Dendritic cell treated with granulocyte-macrophage colony-stimulating factor and Interleukin-4, amounts not matched to agents 40 ng/mL and 50 ng/mL, for 4 days (primary cell): ENCODE results near the gene FCRL1.

Experiments used
- H3K27ac Mint-ChIP-seq: one replicate; pipeline ENCODE4 v1.8.0; 2022; ENCODE audit warnings: mild to moderate bottlenecking, mixed read lengths
- H3K27me3 Mint-ChIP-seq: one replicate; pipeline ENCODE4 v1.8.0; 2022; ENCODE audit warnings: mild to moderate bottlenecking, mixed read lengths
- H3K36me3 Mint-ChIP-seq: one replicate; pipeline ENCODE4 v1.8.0; 2022; ENCODE audit warnings: low read depth, mixed read lengths
- H3K4me1 Mint-ChIP-seq: one replicate; pipeline ENCODE4 v1.8.0; 2022; ENCODE audit warnings: low read depth, mixed read lengths
- H3K4me3 Mint-ChIP-seq: one replicate; pipeline ENCODE4 v1.8.0; 2022; ENCODE audit warnings: mild to moderate bottlenecking, moderate library complexity, mixed read lengths
- H3K9me3 Mint-ChIP-seq: one replicate; pipeline ENCODE4 v1.8.0; 2022; ENCODE audit warnings: mixed read lengths
- intact Hi-C: fragments of 100-400 bp; cut with micrococcal nuclease; formaldehyde crosslinking; loops from one replicate; pipeline ENCODE4 v1.15.0; 2022

FCRL1 gene

DNA sequence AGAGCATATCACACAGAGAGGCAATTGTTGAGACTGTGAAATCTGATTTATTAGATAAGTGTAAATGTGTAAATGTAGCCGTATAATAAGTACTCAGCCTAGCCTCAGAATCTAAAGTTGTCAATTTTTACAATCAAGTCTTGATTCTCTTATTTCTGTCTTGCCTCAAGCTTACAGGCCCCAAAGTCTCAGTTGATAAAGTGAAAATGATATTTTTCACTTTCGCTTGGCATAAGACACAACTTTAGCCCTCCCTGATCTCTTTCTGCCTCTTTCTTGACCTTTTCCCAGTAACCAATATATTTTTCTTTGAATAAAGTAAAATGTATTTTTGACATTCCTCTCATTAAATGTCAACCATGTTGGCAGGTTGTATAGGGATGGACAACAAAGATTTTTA is 11.0 kb upstream of the FCRL1 start:
- intact Hi-C loops: no loop called here
- Mint-ChIP-seq H3K9me3 (no peaks in the 10 kb centered on the region), H3K4me3 (no peak overlapping the region), H3K27me3 (peaks cover 30% of the 10 kb centered on the region), H3K27ac (no peak overlapping the region), H3K36me3 (no peaks in the 10 kb centered on the region), H3K4me1 (no peaks in the 10 kb centered on the region)

DNA sequence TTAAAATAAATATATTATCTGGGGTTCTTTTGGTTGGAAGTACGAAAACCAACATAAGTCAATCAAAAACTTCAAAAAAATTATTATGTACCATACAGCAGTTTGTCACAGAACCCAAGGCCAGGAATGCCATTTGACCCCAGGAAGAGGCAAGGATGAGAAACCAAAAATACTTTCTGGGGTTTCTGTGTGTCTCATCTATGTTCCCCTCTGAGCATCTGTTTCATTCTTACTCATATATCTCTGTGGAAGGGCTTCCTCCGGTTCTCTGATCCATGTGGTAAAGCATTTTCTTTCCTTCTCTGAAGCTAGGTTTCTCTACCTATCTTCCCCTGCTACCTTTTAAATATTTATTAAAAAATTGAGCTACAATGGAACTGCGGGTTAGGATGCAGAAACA is 9.8 kb upstream of the FCRL1 start:
- intact Hi-C loops: no loop called here
- H3K4me3 Mint-ChIP-seq: no peak overlapping the region
- no peak overlapping the region for H3K27ac Mint-ChIP-seq
- H3K36me3 Mint-ChIP-seq: no peaks in the 10 kb centered on the region
- H3K9me3 Mint-ChIP-seq: no peaks in the 10 kb centered on the region
- no peaks in the 10 kb centered on the region for H3K4me1 Mint-ChIP-seq
- peaks cover 32% of the 10 kb centered on the region for H3K27me3 Mint-ChIP-seq

DNA sequence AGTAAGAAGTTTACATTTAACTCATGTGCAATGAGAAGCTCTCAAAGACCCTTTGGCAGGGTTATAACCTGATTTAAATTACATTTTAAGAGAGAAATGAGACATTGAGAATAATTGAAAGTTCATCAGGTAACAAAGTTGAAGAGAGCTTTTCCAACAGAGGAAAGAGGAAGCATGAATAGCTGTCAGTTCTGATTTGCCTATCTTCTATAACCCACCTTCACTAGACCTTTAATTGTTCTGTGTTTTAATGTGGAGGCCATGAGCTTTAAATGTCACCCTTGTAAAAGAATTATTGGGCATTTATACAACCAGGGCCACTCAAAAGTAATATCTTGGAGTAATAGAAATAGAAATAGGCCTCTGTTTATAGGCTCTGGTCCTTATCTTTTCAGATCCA is 9.3 kb upstream of the FCRL1 start:
- Mint-ChIP-seq H3K27me3 (peaks cover 28% of the 10 kb centered on the region), H3K27ac (no peak overlapping the region)

DNA sequence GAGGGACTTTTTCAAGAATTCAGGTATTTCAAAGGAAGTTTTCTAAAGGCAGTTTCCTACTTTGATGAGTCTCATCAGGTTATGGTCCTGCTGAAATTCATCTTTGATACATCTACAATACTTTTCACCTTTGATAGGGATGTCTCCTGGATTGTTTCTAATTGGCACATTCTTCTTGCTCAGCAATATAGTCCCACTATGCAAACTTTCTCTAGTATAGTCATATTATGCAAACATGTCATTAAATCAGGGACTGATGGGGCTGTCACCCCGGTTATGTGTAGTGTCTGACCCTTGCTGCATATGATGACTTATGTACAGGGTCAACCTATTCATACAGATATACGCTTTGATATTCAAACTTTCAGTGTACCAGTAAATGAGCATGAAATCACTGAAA is 379 bp upstream of the FCRL1 start:
- intact Hi-C loops: no loop called here
- no peaks in the 10 kb centered on the region for H3K9me3 Mint-ChIP-seq
- no peaks in the 10 kb centered on the region for H3K36me3 Mint-ChIP-seq
- H3K4me1 Mint-ChIP-seq: no peaks in the 10 kb centered on the region
- no peak overlapping the region for H3K27ac Mint-ChIP-seq
- peaks cover 14% of the 10 kb centered on the region for H3K27me3 Mint-ChIP-seq
- no peak overlapping the region for H3K4me3 Mint-ChIP-seq

More for the DNA sequence above, 9.3 kb upstream of the FCRL1 start:
- no peak overlapping the region for H3K4me3 Mint-ChIP-seq
- no peaks in the 10 kb centered on the region for H3K4me1 Mint-ChIP-seq
- H3K9me3 Mint-ChIP-seq: no peaks in the 10 kb centered on the region
- H3K36me3 Mint-ChIP-seq: no peaks in the 10 kb centered on the region
- intact Hi-C loops: no loop called here

DNA sequence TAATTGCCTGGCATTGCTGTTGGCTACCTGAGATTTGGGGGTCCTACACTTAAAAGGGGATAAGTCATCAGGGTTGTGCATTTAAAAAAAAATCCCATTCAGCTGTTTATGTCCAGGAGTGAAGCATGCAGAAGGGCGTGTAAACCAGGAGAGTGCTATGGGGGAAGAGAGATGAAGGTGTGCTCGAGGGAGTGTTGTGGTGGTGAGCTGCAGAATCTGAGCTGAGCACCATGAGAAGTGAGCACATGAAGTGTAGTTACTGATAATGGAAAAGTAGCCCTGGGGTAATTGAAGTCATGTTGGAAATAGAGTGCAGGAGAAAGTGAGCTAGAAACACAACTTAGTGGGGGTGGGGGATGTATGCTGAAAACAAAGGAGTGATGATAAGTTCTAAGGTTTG is 705 bp downstream of the FCRL1 start:
- intact Hi-C loops: no loop called here
- H3K4me1 Mint-ChIP-seq: no peaks in the 10 kb centered on the region
- H3K27ac Mint-ChIP-seq: no peak overlapping the region
- H3K27me3 Mint-ChIP-seq: peaks cover 15% of the 10 kb centered on the region
- peaks cover 5% of the 10 kb centered on the region for H3K9me3 Mint-ChIP-seq
- no peaks in the 10 kb centered on the region for H3K36me3 Mint-ChIP-seq
- H3K4me3 Mint-ChIP-seq: no peak overlapping the region

DNA sequence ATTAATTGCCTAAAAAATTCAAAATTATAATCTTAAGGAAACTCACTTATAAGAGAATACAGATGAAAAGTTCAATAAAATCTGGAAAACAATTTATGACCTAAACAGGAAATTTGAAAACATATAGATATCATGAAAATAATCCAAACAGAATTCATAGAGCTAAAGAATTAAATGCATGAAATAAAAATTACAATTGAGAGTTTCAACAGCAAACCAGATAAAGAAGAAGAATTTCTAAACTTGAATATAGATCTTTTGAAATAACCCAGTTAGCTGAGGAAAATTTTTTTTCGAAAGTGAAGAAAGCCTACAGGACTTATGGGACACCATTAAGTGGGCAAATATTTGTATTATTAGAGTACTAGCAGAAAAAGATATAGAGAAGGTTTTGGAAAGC is 6.7 kb downstream of the FCRL1 start:
- H3K27me3 Mint-ChIP-seq: peaks cover 18% of the 10 kb centered on the region
- intact Hi-C loops: no loop called here
- H3K36me3 Mint-ChIP-seq: no peaks in the 10 kb centered on the region
- H3K27ac Mint-ChIP-seq: no peak overlapping the region
- no peaks in the 10 kb centered on the region for H3K4me1 Mint-ChIP-seq
- no peak overlapping the region for H3K4me3 Mint-ChIP-seq
- peaks cover 28% of the 10 kb centered on the region for H3K9me3 Mint-ChIP-seq

DNA sequence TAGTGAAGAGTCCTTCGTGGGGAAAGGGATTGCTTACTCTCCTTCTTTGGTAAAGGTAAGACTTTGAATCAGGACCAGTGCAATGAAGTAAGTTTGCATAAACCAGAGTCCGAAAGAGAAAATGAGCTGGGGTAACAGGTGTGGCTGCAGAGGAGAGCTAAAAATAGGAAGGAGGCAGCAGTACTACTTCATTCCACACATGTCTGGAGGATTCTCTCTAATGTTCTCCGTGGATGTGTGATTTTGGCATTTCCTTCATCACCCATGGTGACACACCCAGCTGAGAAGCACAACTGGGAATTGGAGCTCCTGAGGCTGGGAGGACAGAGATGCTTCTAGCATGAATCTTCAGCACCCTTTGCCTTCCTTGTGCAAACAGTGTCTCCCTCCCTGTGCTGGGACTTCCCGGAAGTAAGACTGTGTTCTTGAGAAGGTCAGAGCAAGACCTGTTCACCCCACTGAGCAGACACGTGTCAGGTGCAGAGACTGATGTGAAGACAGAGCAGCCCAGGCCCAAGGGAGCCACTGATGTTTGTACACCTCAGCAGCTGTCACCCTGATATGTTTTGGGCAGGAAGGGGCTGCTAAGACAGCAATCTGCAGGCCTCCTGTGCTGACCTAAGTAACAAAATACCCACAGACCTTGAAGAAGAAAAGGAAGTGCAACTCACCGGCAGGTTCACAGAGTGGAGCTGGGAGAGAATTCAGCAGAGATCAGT is 13.3 kb downstream of the FCRL1 start:
- Mint-ChIP-seq H3K4me1 (peaks cover 20% of the 10 kb centered on the region), H3K27ac (no peak overlapping the region), H3K4me3 (no peak overlapping the region), H3K9me3 (no peaks in the 10 kb centered on the region), H3K36me3 (no peaks in the 10 kb centered on the region), H3K27me3 (peaks cover 26% of the 10 kb centered on the region)
- intact Hi-C loops: loop anchor here (5.0 kb wide), 1 partner anchor 51 kb away; no protein-coding TSS in a partner anchor

DNA sequence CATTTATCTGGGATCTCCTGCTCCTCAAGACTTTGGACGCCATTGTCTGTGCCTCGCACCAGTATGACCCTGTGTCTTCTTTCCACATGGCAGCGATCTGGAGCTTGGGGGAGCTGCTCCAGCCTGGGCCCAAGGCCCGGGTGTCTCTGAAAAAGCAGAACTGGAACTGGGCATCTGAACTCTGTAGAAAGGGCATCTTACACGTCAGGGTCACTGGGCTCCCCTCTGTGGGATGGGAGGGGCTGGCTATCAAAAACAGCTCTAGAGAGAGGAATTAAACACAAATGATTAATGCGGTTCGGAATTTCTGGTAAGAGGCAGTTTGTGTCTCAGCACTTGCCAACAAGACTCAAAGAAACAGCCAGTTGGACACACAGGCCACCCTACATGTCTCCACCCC is 16.1 kb downstream of the FCRL1 start:
- no peak overlapping the region for H3K27ac Mint-ChIP-seq
- no peaks in the 10 kb centered on the region for H3K9me3 Mint-ChIP-seq
- peaks cover 20% of the 10 kb centered on the region for H3K4me1 Mint-ChIP-seq
- intact Hi-C loops: no loop called here
- no peaks in the 10 kb centered on the region for H3K36me3 Mint-ChIP-seq
- H3K4me3 Mint-ChIP-seq: no peak overlapping the region
- peaks cover 26% of the 10 kb centered on the region for H3K27me3 Mint-ChIP-seq

DNA sequence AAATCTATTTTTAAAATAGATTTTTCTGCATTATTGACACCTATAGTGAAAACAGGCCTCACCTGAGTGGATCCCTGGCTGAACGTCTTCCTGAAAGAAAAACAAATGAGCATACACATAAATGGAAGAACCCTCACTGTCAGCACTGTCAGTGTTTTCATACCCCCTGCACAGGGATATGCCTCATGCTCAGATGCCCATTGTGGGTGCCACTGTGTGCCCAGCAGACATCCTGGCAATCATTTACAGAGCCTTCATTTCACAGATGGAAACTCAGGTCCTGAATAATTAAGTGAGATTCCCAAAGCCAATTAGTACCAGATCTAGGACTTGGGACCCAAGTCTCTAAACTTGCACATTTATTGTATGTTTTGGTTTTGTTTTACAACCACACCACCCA is 19.9 kb downstream of the FCRL1 start:
- Mint-ChIP-seq H3K27me3 (peaks cover 7% of the 10 kb centered on the region), H3K27ac (no peak overlapping the region), H3K4me1 (peaks cover 12% of the 10 kb centered on the region), H3K4me3 (no peak overlapping the region), H3K9me3 (no peaks in the 10 kb centered on the region), H3K36me3 (no peaks in the 10 kb centered on the region)
- intact Hi-C loops: no loop called here

DNA sequence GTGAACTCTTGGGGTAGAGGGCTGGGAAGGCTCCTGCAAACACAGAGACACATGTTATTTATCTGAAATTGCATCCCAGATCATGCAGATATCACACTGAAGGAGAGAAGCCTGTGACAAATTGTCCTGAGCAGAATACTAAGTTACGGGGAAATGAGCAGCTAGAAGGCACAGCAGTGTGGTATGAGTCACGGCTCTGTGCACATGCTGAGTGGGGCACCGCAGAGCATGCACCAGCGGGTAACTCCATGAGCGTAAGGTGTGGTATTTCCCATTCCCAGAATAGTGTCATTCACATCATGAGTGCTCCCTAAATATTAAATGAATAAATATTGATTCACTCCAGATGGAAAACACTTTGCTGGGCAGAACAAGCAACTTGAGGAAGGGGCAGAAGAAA is 21.7 kb downstream of the FCRL1 start:
- intact Hi-C loops: no loop called here
- Mint-ChIP-seq H3K4me1 (peaks cover 4% of the 10 kb centered on the region), H3K36me3 (no peaks in the 10 kb centered on the region), H3K27ac (no peak overlapping the region), H3K4me3 (no peak overlapping the region), H3K27me3 (peaks cover 7% of the 10 kb centered on the region), H3K9me3 (peaks cover 11% of the 10 kb centered on the region)

DNA sequence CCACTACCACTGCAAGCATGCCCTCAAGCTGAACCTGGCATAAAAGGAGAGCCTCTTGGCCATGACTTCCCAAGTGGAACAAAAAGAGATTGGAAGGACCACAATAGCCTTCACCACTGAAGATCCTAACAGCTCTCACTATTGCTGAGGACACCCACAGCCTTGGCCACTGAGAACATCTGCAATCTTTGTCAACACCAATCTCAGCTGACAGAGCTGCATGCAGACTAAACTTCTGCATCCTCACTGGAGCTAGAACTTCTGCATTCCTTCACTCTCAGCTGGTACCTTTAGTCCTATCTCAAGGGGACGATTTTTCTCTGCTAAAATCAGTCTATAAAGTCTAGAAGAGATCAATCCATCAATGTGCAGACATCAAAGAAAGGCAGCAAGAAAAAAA is 34.7 kb downstream of the FCRL1 start:
- no peak overlapping the region for H3K27ac Mint-ChIP-seq
- no peaks in the 10 kb centered on the region for H3K36me3 Mint-ChIP-seq
- intact Hi-C loops: no loop called here
- peaks cover 7% of the 10 kb centered on the region for H3K9me3 Mint-ChIP-seq
- peaks cover 2% of the 10 kb centered on the region for H3K27me3 Mint-ChIP-seq
- H3K4me1 Mint-ChIP-seq: peaks cover 35% of the 10 kb centered on the region
- H3K4me3 Mint-ChIP-seq: no peak overlapping the region

DNA sequence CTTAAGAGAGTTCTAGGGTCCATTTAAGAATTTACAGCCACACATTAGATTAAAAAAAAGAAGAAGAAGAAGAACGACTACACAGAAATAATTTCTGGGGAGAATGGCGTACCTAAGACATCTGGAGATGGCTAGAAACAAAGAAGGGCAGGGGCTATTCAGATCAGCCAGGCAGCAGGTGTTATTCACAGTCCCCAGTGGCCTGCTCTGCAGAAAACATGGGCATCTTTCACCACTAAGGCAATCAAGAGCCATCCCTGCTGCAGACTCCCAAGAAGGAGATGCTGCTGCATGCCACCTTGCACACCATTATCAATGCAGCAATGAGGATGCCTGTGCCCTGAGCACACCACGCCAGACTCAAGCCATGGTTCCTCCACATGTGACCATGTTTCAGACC is 35.1 kb downstream of the FCRL1 start:
- Mint-ChIP-seq H3K4me1 (peaks cover 35% of the 10 kb centered on the region), H3K27ac (no peak overlapping the region), H3K36me3 (no peaks in the 10 kb centered on the region), H3K9me3 (peaks cover 7% of the 10 kb centered on the region), H3K4me3 (no peak overlapping the region), H3K27me3 (peaks cover 2% of the 10 kb centered on the region)
- intact Hi-C loops: no loop called here

DNA sequence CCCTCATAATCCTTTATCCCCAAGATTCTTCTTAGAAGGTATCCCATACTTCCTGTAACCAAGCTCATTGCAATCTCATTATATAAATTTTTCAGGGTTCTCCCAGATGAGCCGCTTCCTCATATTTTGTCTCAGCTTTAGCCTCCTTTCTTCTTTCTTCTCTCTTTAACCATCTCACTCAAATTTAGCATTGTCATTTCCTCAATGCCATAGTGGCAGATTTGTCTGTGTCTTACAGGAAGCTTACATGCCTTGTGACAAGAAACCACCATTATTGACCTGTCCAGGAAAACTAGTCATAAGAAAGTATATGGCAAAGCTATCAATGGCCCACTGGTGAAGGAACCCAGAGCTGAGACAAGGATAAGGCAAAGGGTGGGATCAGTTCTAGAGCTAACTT is 37.0 kb downstream of the FCRL1 start:
- H3K36me3 Mint-ChIP-seq: no peaks in the 10 kb centered on the region
- peaks cover 7% of the 10 kb centered on the region for H3K9me3 Mint-ChIP-seq
- H3K4me3 Mint-ChIP-seq: no peak overlapping the region
- H3K27me3 Mint-ChIP-seq: peaks cover 2% of the 10 kb centered on the region
- intact Hi-C loops: no loop called here
- H3K27ac Mint-ChIP-seq: peak overlapping the region; percentile 26
- peaks cover 35% of the 10 kb centered on the region for H3K4me1 Mint-ChIP-seq

DNA sequence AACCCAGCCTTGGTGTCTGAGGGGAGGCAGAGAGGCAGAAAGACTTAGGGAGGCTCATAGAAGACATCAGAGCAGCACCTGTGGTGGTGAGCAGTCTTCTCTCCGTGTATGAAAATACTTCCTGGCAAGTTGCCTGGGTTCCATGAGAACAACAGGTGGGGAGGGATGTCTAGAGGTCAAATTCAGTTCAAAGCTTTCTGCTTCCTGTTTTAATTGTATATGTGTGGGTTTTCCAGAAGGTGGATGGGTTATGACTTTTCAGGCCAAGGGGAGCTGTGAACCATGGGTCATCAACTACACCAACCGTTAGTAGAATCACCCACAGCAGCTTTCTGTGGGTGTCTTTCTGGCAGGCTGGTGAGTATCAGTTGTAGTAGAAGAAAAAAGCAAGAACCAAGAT is 38.9 kb downstream of the FCRL1 start:
- peaks cover 35% of the 10 kb centered on the region for H3K4me1 Mint-ChIP-seq
- H3K27me3 Mint-ChIP-seq: peaks cover 8% of the 10 kb centered on the region
- no peaks in the 10 kb centered on the region for H3K9me3 Mint-ChIP-seq
- no peak overlapping the region for H3K4me3 Mint-ChIP-seq
- H3K27ac Mint-ChIP-seq: no peak overlapping the region
- intact Hi-C loops: no loop called here
- no peaks in the 10 kb centered on the region for H3K36me3 Mint-ChIP-seq

DNA sequence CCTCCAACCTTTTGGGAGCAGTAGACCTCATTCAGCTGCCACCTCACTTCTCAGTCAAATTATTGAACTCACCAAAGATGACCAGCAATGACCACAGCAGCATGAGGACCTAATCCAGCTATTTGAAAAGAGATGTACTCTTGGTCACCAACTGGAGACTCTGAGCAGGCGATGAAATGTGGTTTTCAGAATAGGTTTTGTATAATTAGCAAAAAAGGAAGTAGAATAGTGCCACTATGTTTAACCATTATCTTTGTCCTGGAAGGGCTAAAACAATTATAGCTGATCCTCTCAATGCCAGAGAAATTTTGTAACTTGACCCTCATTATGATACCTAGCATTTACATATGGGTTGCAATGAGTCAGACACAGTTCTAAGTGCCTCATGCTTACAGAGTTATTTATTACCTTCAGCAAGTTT is 42.9 kb downstream of the FCRL1 start, which contains the start of gene FCRL2:
Gene FCRL2, minus strand, starts transcription at position 162 of the 421 bp plus-strand sequence. Its CDS starts 59 bp downstream, at position 103.
- H3K27me3 Mint-ChIP-seq: peaks cover 32% of the 10 kb centered on the region
- intact Hi-C loops: loop anchor here (10.0 kb wide), 1 partner anchor 68 kb away; the partner anchor contains the start of gene CD5L
- no peaks in the 10 kb centered on the region for H3K9me3 Mint-ChIP-seq
- H3K4me3 Mint-ChIP-seq: no peak within 1 kb of the TSS
- H3K4me1 Mint-ChIP-seq: peaks cover 31% of the 10 kb centered on the region
- H3K36me3 Mint-ChIP-seq: no peaks in the 10 kb centered on the region
- H3K27ac Mint-ChIP-seq: no peak within 1 kb of the TSS
